ENCODE data around the gene APP.
A peak's percentile ranks its signal among the peaks of the same experiment; 100 is the strongest.

Gene APP

DNA sequence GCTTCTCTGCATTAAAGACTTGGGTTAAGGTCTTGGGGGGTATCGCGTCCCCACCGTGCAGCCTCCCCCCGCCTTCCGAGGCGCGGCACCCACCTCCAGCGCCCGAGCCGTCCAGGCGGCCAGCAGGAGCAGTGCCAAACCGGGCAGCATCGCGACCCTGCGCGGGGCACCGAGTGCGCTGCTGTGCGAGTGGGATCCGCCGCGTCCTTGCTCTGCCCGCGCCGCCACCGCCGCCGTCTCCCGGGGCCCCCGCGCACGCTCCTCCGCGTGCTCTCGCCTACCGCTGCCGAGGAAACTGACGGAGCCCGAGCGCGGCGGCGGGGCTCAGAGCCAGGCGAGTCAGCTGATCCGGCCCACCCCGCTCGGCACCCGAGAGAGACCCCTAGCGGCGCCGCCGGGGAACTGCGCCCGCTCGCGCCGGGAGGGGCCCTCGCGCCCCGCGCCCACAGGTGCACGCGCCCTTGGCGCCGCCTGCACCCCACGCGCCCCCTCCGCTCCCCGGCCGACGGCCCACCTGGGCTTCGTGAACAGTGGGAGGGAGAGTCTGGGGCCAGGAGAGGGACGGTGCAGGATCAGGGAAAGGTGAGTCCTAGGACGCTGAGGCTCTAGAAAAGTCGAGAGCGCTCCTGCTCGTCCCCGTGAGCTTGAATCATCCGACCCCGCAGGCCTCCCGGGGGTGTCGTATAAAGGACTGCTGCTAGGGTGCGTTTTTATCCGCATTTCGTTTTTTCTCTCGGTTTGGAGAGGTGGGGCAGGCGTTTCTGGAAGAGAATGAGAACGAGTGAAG is at the start of gene APP:
Gene APP (minus strand): TSS at position 300 of the 787 bp plus-strand sequence. CDS start 150 bp downstream, at position 150.
- DNase-seq = peak in 55 of 56 donors; percentile 24 to 91 (median 76)

DNA sequence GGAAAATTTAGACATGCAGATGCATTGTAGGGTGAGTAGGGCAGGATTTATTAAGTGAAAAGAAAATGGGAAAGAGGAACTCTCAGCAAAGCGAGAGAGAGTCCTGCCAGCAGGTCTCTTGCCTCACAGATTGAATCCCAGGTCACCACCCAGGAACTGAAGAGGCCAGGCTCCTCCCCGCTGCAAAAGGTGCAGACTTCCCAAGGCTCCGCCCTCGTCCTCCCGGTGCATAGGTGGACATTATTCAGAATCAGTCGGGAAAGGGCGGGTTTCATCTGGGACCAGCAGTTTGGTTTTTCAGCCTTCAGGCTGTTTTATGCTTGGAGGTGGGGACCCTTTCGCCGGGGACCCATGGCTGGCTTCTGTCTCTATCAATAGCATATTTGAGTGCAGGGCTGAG is 41.6 kb upstream of the APP start:
- DNase-seq = no peak

DNA sequence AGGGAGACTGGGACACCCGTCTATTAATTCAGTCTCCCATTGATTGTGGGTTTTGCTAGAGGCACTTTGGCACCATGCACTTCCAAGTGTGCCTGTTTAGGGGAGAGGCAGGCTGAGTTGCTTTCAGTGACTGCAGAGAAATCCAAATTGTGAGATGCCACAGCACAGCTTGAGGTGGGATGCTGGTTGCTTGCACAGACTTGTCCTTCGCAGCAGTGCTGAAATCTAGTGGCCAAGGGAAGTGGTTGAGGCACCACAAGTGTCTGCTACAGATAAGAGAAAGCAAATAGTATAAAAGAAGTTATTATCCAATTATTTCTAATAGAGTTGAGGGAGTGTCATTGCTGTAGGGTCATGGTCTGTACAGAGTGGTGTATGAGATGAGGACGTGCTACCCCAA is 40.0 kb upstream of the APP start:
- DNase-seq = no peak

DNA sequence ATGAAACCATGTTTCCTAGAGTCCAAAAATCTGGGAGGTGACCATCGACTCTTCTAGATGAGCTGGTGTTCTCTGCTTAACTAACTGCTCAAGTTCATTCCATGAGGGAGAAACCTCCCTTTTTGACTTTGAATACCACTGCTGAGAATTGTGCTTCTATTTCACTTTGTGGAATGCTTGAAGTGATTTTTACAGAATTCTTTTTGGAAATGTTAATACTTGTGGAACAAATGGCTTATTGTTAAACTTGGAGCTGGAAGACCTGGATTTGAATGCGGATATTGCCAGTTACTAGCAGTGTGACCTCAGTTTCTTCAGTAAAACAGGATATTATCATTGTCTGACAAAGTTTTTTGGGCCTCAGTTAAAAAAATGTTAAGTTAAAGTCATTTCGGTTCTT is 36.5 kb upstream of the APP start:
- DNase-seq = no peak

DNA sequence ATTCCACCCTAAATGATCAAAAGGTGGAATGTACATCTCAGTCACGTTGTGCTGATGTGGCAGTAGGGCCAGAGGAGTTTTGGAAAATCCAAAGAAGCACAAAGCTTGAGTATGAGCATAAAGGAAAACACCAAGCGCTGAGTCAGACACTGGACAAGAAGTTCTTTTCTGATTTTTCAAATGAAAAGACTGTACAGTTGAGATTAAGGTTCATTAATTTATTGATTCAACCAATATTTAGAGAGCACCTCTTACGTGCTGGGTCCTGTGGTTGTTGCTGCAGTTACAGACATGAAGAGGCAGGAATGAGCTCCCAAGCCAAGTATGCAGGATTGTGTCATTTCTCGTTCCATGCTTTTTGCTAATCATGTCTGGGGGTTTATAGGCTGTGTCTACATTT is 28.9 kb upstream of the APP start:
- DNase-seq = no peak

DNA sequence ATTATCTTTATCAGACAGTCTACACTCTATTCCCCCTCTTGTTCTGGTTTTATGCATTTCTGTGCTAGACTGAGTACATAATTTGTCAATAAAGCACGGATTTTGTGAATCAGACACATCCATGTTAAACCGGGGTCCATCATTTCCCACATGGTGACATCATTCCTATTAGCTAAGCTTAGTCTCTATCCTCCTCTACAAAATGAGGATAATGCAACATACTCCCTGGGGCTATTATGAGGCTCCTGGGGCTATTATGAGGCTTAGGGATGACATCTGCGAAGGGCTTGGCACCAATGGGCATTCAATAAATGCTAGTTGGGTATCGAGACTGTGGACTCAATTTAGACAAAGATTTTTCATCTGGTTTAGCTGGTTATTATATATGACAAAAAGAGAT is 25.1 kb upstream of the APP start:
- DNase-seq = no peak

DNA sequence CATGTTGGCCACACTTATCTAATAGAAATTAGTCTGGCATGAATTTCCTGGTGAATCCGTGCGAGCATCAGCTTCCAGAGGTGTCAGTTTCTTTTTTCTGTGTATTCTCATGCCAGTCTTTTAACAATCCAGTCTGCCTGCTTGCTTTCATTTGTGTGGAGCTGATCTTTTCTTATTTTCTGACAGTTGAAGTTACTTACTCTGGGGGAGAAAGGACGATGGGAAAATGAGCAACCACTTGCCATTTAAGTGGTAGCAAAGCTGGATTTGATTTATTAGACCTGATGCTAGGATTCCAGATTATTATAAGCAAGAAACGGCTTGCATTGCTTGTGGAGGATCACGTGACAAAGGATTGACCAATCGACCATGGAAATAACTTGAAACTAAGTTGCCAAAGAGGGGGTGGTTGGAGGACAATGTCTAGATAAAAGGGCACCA is 24.3 kb upstream of the APP start:
- no peak for DNase-seq

DNA sequence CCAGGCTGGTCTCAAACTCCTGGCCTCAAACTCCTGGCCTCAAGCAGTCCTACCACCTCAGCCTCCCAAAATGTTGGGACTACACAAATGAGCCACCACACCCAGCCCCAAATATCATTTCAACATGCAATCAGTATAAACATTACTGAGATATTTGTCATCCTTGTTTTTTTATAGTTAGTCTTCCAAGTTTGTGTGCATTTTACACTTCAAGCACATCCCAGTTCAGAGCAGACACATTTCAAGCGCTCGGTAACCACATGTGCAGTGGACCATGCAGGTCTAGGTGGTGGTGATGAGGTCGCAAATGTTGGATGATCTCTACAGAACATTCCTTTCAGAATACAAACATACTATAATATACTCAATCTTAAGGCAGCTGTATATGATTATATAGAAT is 23.8 kb upstream of the APP start:
- no peak for DNase-seq

DNA sequence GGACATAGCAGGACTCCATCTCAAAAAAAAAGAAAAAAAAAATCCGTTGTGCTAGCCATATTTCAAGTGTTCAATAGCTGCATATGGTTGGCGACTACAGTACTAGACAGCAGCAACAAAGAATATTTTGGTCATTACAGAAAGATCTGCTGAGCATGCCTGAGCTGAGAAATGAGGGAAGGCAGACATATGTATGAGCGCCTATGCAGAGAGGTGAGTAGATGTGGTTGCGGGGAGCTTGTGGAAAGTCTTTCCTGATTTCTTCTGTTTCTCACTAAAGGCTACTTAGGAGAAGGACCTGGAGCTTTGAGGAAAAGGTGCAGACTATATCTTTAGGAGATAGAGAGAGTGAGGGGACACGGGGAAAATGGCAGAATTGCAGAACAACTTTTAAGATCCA is 21.0 kb upstream of the APP start:
- DNase-seq = no peak

DNA sequence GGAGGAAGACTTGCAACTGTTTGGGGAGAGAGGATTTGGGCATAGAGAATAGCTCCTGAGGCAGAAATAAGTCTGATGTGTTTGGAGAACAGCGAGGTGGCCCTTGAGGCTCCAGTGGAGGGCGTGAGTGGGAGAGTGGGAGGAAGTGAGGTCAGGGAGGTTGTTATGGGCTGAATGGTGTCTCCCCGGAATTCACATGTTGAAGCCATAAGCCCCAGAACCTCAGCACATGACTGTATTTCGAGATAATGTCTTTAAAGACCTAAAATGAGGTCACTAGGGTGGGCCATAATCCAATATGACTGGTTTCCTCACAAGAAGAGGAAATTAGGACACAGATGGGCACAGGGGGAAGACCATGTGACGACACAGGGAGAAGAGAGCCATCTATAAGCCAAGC is 17.9 kb upstream of the APP start:
- DNase-seq = no peak

DNA sequence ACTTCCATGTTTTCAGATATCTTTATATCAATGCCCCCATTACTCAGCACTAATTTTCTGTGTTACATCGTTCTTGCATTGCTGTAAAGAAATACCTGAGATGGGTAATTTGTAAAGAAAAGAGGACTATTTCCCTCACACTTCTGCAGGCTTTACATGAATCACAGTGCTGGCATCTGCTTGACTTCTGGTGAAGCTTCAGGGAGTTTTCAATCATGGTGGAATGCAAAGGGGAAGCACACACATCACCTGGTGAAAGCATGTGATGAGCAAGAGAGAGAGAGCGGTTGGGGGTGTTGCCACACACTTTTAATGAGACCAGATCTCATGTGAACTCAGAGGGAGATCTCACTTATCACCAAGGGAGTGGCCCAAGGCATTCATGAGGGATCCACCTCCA is 14.9 kb upstream of the APP start:
- no peak for DNase-seq

DNA sequence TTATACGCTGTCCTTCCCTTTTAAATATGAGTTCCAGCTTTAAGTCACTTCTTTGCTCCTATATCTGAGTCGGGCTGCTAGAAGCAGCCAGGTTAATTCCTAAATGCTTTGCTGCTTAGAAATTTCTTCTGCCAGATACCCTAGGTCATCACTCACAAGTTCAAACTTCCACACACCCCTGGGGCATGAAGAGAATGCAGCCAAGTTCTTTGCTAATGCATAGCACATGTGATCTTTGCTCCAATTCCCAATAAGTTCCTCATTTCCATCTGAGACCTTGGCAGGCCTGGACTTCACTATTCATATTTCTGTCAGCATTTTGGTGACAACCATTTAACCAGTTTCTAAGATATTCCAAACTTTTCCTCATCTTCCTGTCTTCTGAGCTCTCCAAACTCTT is 14.5 kb upstream of the APP start:
- no peak for DNase-seq

DNA sequence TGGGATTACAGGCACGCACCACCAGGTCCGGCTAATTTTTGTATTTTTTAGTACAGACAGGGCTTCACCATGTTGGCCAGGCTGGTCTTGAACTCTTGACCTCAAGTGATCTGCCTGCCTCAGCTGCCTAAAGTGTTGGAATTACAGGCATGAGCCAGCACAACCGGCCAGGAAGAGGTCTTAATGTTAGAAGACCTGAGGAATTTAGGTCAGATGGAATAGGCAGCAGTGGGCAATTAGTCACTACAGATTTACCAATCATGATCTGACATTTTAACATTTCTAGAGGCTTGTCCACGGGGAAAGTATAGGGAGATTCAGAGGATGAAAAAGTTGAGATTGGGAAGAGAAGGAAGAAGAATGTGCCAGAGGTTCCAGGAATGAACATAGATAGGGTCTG is 8.9 kb upstream of the APP start:
- DNase-seq = no peak

DNA sequence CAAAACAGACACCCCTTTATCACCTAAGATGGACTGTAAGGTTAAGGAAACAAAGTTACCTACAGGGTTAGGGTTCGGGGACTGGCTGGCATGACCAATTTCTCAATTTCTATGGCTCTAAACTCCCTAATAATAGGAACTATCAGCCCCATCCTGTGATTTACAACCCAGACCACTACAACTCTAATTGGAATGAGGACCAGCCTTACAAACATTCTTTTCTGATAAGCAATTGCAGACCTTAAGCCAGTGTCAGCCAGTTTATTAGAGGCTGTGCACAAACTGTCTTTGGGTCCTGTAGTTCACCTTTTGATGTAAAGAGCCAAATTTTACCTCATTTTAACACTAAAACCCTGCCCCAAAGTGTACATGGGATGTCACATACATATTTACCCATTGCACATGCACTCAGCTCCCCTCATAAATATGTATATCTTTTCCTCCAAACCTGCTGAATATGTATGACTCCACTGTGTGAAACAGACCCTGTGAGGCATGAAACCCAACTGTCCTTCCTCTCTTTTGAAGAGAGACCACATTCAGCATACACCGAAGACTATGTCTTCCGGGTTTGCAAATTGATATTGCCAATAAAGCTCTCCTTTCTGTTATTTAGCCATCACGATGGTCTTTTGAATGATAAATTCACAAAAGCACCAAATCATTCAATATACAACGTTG is 7.3 kb upstream of the APP start:
- no peak for DNase-seq

DNA sequence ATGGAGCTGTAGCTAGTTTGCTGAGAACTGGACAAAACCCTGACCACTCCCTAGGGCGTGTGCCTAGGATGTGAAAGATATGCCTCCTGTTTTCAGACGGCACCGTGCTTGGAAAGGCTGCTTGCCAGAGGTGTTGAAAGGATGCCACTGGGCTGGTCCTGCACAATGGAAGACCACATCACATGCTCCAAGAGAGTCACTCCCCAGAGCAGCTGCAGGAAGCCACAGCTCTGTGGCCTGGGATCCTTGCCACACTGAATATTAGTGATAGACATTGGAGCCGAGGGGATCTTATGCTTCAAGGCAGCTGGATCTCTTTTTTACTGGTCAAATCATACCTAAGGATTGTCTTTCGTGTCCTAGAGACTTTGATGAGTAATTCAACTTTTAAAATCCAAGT is 6.6 kb upstream of the APP start:
- DNase-seq = peak in 14 of 56 donors; percentile 4 to 56 (median 22)

DNA sequence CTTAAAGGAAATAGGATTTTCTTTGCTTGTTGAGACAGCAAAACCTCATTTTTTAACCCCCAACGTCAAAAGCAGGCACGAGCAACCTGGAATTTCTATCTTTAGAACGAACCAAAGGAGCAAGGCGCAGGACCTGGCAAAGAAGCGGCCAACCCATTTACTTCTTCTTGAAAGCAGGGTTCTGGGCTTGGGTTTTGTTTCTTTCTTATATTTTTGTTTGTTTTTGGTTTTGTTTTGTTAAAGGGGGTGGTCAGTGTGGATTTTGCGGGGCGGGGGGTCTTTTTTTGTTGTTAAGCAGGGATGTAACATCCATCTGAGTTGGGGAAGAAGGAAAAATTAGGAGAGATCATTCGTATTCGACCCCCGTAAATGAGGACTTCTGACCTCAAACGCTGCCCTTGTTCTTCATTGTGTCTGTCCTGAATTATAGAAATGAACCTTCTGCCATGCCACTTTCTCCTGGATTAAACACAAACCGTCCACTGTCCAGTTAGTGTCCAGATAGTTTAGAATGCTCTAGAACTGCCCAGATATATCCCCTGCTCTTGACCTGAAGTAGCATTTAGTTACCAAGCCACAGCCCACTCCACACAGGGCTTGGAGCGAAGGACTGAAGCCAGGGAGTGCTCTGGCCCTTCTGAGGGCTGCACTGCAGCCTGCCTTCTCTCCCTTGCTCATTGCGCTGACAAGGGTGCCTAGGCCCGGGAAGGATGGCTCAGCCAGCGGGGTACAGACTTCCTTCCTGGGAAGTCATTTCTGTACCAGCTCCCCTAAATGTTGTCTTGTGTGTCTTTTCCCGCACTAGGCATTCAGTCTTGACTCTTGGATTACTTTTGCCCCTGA is 909 bp upstream of the APP start:
- peak in 5 of 56 donors; percentile 2 to 44 (median 11) for DNase-seq

DNA sequence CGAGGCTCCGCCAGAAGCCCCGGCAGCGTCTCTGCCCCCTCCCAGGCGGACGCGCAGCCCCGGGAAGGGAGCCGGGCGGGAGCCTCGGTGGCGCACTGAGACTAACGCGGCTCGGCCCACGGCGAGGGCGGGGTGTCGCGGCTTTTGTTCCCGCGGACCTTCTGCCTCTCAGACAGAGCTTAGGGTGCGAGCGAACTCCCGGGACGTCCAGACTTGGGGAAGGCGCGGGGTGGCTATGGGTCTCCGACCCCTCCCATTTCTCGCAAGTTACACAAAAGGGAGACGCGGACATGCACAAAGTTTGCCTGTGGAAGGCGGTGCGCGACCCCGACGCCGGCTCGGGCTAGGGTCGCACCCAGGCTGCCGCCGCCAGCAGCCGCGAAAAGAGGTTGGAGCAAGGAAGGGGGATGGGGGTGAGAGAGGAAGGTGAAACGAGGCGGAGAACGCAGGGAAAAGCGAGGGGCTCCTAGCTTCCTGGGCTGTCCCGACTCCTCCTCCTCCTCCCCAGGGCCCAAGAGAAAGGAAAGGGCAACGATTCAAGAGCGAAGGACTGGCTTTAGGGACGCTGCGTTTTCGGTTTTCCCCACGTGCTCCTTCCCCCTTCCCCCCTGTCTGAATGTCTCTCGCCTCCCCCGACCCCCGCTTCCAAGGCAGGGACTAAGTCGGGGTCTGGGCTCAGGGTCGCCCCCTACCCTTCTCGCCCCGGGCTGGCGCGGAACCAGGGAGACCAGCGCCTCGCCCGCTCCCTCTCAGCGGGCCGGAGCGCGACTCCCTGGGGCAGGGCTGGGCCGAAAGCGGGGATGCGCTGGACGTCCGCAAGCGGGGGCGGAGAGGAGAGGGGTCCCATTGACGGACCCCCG is 729 bp downstream of the APP start:
- peak in 47 of 56 donors; percentile 5 to 84 (median 57) for DNase-seq

DNA sequence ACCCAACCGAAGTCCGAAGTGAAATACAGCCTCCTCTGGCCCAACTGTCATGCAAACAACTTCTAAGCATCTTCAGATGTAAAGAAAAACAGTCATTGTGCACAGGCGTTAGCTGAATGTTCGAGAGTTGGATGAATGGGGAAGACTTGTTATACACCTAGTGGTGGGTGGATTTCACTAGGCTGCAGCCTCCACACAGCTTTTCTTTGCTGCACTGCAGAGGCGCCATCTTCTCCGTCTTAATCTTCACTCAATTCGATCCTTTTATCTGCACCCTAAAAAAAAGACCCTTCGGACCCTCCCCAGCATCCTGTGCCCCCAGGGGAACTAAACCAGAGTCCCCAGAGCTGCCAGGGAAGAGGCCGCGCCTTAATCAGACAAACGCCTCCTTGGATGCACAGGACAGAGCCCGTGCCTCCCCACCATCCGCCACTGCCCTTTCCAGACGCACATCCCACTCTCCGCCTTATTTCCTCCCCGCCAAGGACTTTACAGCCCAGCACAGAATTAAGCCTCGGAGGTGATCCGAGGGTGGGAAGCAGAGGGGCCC is 1.4 kb downstream of the APP start:
- peak in 50 of 56 donors; percentile 11 to 84 (median 54) for DNase-seq

DNA sequence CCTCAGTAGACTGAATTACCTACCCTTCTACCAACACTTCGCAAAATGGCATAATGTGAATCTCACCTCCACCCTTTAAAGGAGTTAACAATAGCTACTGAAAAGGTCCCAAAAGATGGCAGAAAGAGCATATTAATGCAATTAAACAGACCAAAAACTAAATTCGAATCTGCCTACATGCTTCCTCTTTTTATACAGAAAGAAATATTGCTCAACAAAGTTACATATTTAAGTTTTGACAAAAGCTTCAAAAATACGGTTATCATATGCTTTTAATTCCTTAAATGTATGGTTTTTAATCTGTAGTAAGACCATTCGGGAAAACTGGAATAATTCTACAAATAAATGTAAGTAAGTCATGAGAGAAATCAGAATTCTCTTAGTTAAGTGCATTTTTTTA is 2.2 kb downstream of the APP start:
- DNase-seq = no peak

DNA sequence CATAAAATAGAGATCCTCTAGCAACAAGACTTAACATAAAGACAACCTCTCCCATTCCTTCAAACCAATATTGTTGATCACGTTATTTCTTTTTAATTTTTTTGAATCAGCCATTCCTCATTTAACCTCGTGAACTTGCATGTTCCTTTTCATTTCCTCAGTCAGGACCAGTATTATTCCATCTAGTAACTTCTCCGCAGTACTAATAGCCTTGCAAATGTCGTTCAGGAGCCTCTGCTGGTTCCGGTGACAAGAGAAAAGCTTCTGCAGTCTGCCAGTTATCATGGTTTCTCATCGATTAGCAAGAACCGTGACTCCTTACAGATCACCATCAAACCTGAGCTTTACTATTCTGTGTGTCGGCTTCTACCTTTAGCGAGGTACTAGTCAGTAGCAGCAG is 3.0 kb downstream of the APP start:
- peak in 1 of 56 donors; percentile 11 for DNase-seq

DNA sequence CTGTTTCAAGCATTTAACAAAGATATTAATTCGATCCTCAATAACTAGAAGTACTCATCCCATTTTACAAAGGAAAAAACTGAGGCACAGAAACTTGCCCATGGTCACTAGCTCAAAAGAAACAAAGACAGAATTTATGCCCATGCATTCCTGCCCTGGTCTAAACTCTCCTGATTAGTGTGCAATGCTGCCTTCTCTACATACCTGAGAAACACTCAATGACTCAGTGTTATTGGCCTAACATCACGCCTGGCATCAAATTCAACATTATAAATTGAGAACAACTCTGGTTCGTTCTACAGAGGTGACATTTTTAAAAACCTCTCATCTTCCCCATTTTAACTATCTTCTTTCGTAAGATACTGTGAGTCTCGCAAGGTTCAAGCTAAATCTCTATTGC is 5.2 kb downstream of the APP start:
- no peak for DNase-seq
